Parathyroid adenoma (tissue), 2 donors: Measurements from ENCODE around the gene OSBPL9.
A peak's percentile ranks its signal among the peaks of the same experiment; 100 is the strongest.

ENCODE experiments used
- H2AFZ ChIP-seq: fragments of 300-600 bp; sonication (generic); one replicate; pipeline ENCODE4 v1.7.0; 2017; ENCODE audit warnings: antibody characterized with exemption, mild to moderate bottlenecking
- H3K27ac ChIP-seq: fragments of 300-600 bp; sonication (generic); one replicate; pipeline ENCODE4 v1.7.0; 2017
- H3K27me3 ChIP-seq: fragments of 300-600 bp; sonication (generic); one replicate; pipeline ENCODE4 v1.7.0; 2017; ENCODE audit warnings: low read length; ENCODE audit not compliant: control insufficient read depth, insufficient read depth
- H3K36me3 ChIP-seq: fragments of 300-600 bp; sonication (generic); one replicate; pipeline ENCODE4 v1.7.0; 2017; ENCODE audit warnings: low read length; ENCODE audit not compliant: control insufficient read depth, insufficient read depth
- H3K4me1 ChIP-seq: fragments of 300-600 bp; sonication (generic); one replicate; pipeline ENCODE4 v1.7.0; 2017; ENCODE audit warnings: control low read depth
- H3K4me2 ChIP-seq: fragments of 300-600 bp; sonication (generic); one replicate; pipeline ENCODE4 v1.7.0; 2017; ENCODE audit warnings: low read length
- H3K4me3 ChIP-seq: fragments of 300-600 bp; sonication (generic); one replicate; pipeline ENCODE4 v1.7.0; 2017; ENCODE audit warnings: low read depth, low read length
- H3K79me2 ChIP-seq: fragments of 300-600 bp; sonication (generic); one replicate; pipeline ENCODE4 v1.7.0; 2017; ENCODE audit warnings: control low read depth
- H3K9ac ChIP-seq: fragments of 300-600 bp; sonication (generic); one replicate; pipeline ENCODE4 v1.7.0; 2017; ENCODE audit warnings: mild to moderate bottlenecking
- H3K9me3 ChIP-seq: fragments of 300-600 bp; sonication (generic); one replicate; pipeline ENCODE4 v1.7.0; 2017; ENCODE audit warnings: low read length; ENCODE audit not compliant: control insufficient read depth
- CTCF ChIP-seq: fragments of 300-600 bp; sonication (generic); IDR thresholded peaks from one replicate; pipeline ENCODE4 v1.7.0; 2017; ENCODE audit warnings: antibody characterized with exemption, mild to moderate bottlenecking
- donor health status: primary hyperparathyroidism.

Gene OSBPL9

GRCh38 chr1:51788938-51789337, 172.0 kb downstream of the OSBPL9 start:
- Histone ChIP-seq H3K9ac (no peak overlapping the region), H3K4me1 (peaks cover 4% of the 10 kb centered on the region), H3K4me3 (no peak overlapping the region), H3K4me2 (no peak overlapping the region), H3K36me3 (no peaks in the 10 kb centered on the region), H3K79me2 (no peaks in the 10 kb centered on the region), H3K27ac (no peak overlapping the region), H2AFZ (no peak overlapping the region), H3K9me3 (no peaks in the 10 kb centered on the region), H3K27me3 (no peaks in the 10 kb centered on the region)
- no peak for TF ChIP-seq CTCF

- peaks cover 4% of the 10 kb centered on the region for H3K4me1 ChIP-seq
- no peaks in the 10 kb centered on the region for H3K36me3 ChIP-seq
- no peak overlapping the region for H2AFZ ChIP-seq
- H3K79me2 ChIP-seq = no peaks in the 10 kb centered on the region
- no peak overlapping the region for H3K4me2 ChIP-seq
- no peak for TF ChIP-seq CTCF
- no peak overlapping the region for H3K27ac ChIP-seq
- no peak overlapping the region for H3K9ac ChIP-seq
- no peaks in the 10 kb centered on the region for H3K9me3 ChIP-seq
- H3K4me3 ChIP-seq = no peak overlapping the region
- no peaks in the 10 kb centered on the region for H3K27me3 ChIP-seq
These were observed 172.4 kb downstream of the OSBPL9 start for GRCh38 chr1:51789342-51789741.

GRCh38 chr1:51790385-51790784, 173.5 kb downstream of the OSBPL9 start:
- no peaks in the 10 kb centered on the region for H3K27me3 ChIP-seq
- no peak overlapping the region for H3K9ac ChIP-seq
- H3K27ac ChIP-seq = no peak overlapping the region
- H3K4me3 ChIP-seq = no peak overlapping the region
- peaks cover 4% of the 10 kb centered on the region for H3K4me1 ChIP-seq
- H3K36me3 ChIP-seq = no peaks in the 10 kb centered on the region
- H3K4me2 ChIP-seq = no peak overlapping the region
- H3K9me3 ChIP-seq = no peaks in the 10 kb centered on the region
- H3K79me2 ChIP-seq = no peaks in the 10 kb centered on the region
- no peak for TF ChIP-seq CTCF
- no peak overlapping the region for H2AFZ ChIP-seq

GRCh38 chr1:51791888-51792287, 175.0 kb downstream of the OSBPL9 start:
- Histone ChIP-seq H3K36me3 (no peaks in the 10 kb centered on the region), H3K9ac (no peak overlapping the region), H2AFZ (no peak overlapping the region), H3K9me3 (no peaks in the 10 kb centered on the region), H3K27me3 (no peaks in the 10 kb centered on the region), H3K4me2 (no peak overlapping the region), H3K4me3 (no peak overlapping the region), H3K27ac (no peak overlapping the region), H3K4me1 (peaks cover 4% of the 10 kb centered on the region), H3K79me2 (no peaks in the 10 kb centered on the region)
- no peak for TF ChIP-seq CTCF

GRCh38 chr1:51792864-51793263, 176.0 kb downstream of the OSBPL9 start:
- no peak overlapping the region for H2AFZ ChIP-seq

More at GRCh38 chr1:51792864-51793263, 176.0 kb downstream of the OSBPL9 start:
- Histone ChIP-seq H3K27ac (peak overlapping the region; percentile 19), H3K79me2 (no peaks in the 10 kb centered on the region), H3K9me3 (no peaks in the 10 kb centered on the region), H3K4me1 (peaks cover 4% of the 10 kb centered on the region), H3K27me3 (no peaks in the 10 kb centered on the region), H3K4me3 (no peak overlapping the region), H3K4me2 (no peak overlapping the region), H3K9ac (no peak overlapping the region), H3K36me3 (no peaks in the 10 kb centered on the region)
- TF ChIP-seq CTCF = no peak
